GM18909 (cell line): ENCODE data around the gene FLNC.

ENCODE experiments used
- ATAC-seq: cut with Tn5 transposase; IDR thresholded peaks from one replicate; pipeline ENCODE4 v1.9.1; 2021; ENCODE audit warnings: mild to moderate bottlenecking; ENCODE audit not compliant: unreplicated experiment, poor library complexity

The FLNC gene

GRCh38 chr7:128906001-128906765 is 76.0 kb downstream of the FLNC start:
- no peak for ATAC-seq

DNA sequence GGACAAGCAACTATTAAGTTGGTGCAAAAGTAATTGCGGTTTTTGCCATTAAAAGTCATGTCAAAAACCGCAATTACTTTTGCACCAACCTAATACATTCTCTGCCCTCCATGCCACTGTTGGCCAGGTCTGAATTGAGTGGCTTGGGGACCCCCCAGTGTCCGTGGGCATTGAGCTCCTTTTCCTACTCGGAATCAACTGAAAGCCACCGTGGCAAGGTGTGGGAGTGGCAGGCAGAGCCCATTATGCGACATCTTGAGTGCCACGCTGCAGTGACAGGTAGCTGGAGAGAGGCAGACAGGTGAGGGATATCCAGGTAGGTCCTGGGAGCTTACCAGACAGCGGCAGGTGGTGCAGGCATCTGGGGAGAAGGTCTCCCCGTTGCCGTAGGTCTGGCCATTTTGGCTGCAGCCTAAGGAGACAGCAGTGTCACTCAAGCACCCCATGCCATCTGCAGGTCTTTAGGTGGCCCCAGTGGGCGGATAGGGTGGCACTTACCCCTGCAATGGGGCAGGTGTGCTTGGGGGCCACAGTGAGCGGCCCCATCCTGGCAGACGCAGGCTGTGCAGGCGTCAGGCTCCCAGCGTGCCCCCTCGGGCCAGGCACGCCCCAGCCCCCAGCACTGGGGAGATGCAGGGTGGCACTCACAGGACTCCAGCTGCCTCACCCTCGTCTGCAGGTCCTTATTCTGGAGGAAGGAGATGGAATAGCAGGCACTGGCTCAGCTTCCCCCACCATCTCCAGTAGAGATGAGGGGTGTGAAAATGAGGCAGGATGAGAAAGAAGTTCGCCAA is 76.8 kb downstream of the FLNC start:
- ATAC-seq, result no peak
